ENCODE data around the gene TTLL9.

TTLL9 gene

GRCh38 chr20:31841928-31842327, 28.5 kb upstream of the TTLL9 start:
- no peak overlapping the region for H3K4me3 ChIP-seq (replicated peaks; ENCODE audit: insufficient read depth, low read length)
- no peak overlapping the region for H3K27ac ChIP-seq (replicated peaks)
- no peak for TF ChIP-seq POLR2AphosphoS5 (IDR thresholded peaks at IDR 0.05; ENCODE audit: low read depth)
- no peak for TF ChIP-seq SPI1 (IDR thresholded peaks at IDR 0.05; ENCODE audit: borderline replicate concordance, low read depth)
- no peak for TF ChIP-seq GABPA (IDR thresholded peaks at IDR 0.05; ENCODE audit: low read depth)
- no peak for TF ChIP-seq REST (IDR thresholded peaks at IDR 0.05; ENCODE audit: insufficient replicate concordance, low read depth)
- TF ChIP-seq CTCF (IDR thresholded peaks at IDR 0.05; ENCODE audit: insufficient read depth, low read length): no peak
- H3K27me3 ChIP-seq (ENCODE audit: insufficient read depth, poor library complexity, severe bottlenecking): no peaks in the 10 kb centered on the region
- DNase-seq (ENCODE audit: low read depth in 1 of 2, low spot score in 1 of 2): no peak

- Histone ChIP-seq H3K4me3 (replicated peaks; ENCODE audit: insufficient read depth, low read length) (no peak overlapping the region), H3K27ac (replicated peaks) (no peak overlapping the region), H3K27me3 (ENCODE audit: insufficient read depth, poor library complexity, severe bottlenecking) (no peaks in the 10 kb centered on the region)
- DNase-seq (ENCODE audit: low read depth in 1 of 2, low spot score in 1 of 2): no peak
- TF ChIP-seq REST (IDR thresholded peaks at IDR 0.05; ENCODE audit: insufficient replicate concordance, low read depth) (no peak), GABPA (IDR thresholded peaks at IDR 0.05; ENCODE audit: low read depth) (no peak), SPI1 (IDR thresholded peaks at IDR 0.05; ENCODE audit: borderline replicate concordance, low read depth) (no peak), POLR2AphosphoS5 (IDR thresholded peaks at IDR 0.05; ENCODE audit: low read depth) (no peak), CTCF (IDR thresholded peaks at IDR 0.05; ENCODE audit: insufficient read depth, low read length) (no peak)
These were observed 27.8 kb upstream of the TTLL9 start for GRCh38 chr20:31842471-31843157.

- H3K27me3 ChIP-seq (ENCODE audit: insufficient read depth, poor library complexity, severe bottlenecking): peaks cover 5% of the 10 kb centered on the region
- TF ChIP-seq SPI1 (IDR thresholded peaks at IDR 0.05; ENCODE audit: borderline replicate concordance, low read depth) (no peak), REST (IDR thresholded peaks at IDR 0.05; ENCODE audit: insufficient replicate concordance, low read depth) (no peak)
- no peak overlapping the region for H3K4me3 ChIP-seq (replicated peaks; ENCODE audit: insufficient read depth, low read length)
- H3K27ac ChIP-seq (replicated peaks): no peak overlapping the region
- DNase-seq (ENCODE audit: low read depth in 1 of 2, low spot score in 1 of 2): no peak
These were observed 27.1 kb upstream of the TTLL9 start for GRCh38 chr20:31843288-31843687.

All from HL-60 (cell line).